A549 (cell line): ENCODE measurements around the gene TP73.

Experiments used
- CEBPB ChIP-seq, 2 experiments: fragments of >200 bp in 1 of 2; sonication (Bioruptor Twin) in 1 of 2; formaldehyde crosslinking in 1 of 2; IDR thresholded peaks; 2 replicates each; pipeline ENCODE4 v1.6.1; 2012 to 2016
- FOSL2 ChIP-seq, 2 experiments: fragments of 450-650 bp in 1 of 2; fragments of >200 bp in 1 of 2; sonication (Bioruptor Twin) in 1 of 2; formaldehyde crosslinking; IDR thresholded peaks; 2 replicates each; pipeline versions ENCODE4 v1.5.0 to v1.6.1; 2016 to 2020; ENCODE audit warnings: mild to moderate bottlenecking in 1 of 2, moderate library complexity in 1 of 2
- HDAC2 ChIP-seq: fragments of 200-600 bp; sonication (generic); IDR thresholded peaks from 2 replicates; pipeline ENCODE4 v1.6.1; 2016
- POLR2A ChIP-seq: IDR thresholded peaks from 2 replicates; pipeline ENCODE4 v1.6.1; 2012; ENCODE audit warnings: mild to moderate bottlenecking, low read length
- RARB ChIP-seq: fragments of 250-450 bp; sonication (Bioruptor Pico); IDR thresholded peaks from 2 replicates; pipeline ENCODE4 v1.8.0; 2021; ENCODE audit warnings: mild to moderate bottlenecking, moderate library complexity
- RCOR1 ChIP-seq: fragments of 150-350 bp; IDR thresholded peaks from 2 replicates; pipeline ENCODE4 v1.6.1; 2014; ENCODE audit warnings: antibody characterized with exemption, low read length, low read depth
- SMC3 ChIP-seq: fragments of >200 bp; sonication (Bioruptor Twin); formaldehyde crosslinking; IDR thresholded peaks from 3 replicates; pipeline ENCODE4 v1.6.1; 2018; ENCODE audit warnings: inconsistent platforms
- TF ChIP-seq, protein P1 (sequence below): fragments of >200 bp; sonication (Bioruptor Twin); formaldehyde crosslinking; IDR thresholded peaks from 3 replicates; pipeline ENCODE4 v1.5.1; 2016
- TF ChIP-seq, protein P2 (sequence below): fragments of 450-650 bp; IDR thresholded peaks from 2 replicates; pipeline ENCODE4 v1.6.1; 2014; ENCODE audit warnings: antibody characterized with exemption

DNA sequence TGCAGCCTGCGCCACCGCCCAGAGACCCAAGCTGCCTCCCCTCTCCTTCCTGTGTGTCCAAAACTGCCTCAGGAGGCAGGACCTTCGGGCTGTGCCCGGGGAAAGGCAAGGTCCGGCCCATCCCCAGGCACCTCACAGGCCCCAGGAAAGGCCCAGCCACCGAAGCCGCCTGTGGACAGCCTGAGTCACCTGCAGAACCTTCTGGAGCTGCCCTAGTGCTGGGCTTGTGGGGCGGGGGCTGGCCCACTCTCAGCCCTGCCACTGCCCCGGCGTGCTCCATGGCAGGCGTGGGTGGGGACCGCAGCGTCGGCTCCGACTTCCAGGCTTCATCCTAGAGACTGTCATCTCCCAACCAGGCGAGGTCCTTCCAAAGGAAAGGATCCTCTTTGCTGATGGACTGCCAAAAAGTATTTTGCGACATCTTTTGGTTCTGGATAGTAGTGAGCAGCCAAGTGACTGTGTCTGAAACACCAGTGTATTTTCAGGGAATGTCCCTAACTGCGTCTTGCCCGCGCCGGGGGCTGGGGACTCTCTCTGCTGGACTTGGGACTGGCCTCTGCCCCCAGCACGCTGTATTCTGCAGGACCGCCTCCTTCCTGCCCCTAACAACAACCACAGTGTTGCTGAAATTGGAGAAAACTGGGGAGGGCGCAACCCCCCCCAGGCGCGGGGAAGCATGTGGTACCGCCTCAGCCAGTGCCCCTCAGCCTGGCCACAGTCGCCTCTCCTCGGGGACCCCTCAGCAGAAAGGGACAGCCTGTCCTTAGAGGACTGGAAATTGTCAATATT is 81.0 kb downstream of the TP73 start:
- TF ChIP-seq RARB (CRISPR knock-in tag) (no peak), RCOR1 (no peak), HDAC2 (no peak), POLR2A (no peak), CEBPB (IDR thresholded peaks at IDR 0.05) (no peak), FOSL2 (IDR thresholded peaks at IDR 0.05) (no peak), FOSL2 (CRISPR knock-in tag; IDR thresholded peaks at IDR 0.05) (no peak), SMC3 (no peak)
- TF ChIP-seq, protein P1, sequence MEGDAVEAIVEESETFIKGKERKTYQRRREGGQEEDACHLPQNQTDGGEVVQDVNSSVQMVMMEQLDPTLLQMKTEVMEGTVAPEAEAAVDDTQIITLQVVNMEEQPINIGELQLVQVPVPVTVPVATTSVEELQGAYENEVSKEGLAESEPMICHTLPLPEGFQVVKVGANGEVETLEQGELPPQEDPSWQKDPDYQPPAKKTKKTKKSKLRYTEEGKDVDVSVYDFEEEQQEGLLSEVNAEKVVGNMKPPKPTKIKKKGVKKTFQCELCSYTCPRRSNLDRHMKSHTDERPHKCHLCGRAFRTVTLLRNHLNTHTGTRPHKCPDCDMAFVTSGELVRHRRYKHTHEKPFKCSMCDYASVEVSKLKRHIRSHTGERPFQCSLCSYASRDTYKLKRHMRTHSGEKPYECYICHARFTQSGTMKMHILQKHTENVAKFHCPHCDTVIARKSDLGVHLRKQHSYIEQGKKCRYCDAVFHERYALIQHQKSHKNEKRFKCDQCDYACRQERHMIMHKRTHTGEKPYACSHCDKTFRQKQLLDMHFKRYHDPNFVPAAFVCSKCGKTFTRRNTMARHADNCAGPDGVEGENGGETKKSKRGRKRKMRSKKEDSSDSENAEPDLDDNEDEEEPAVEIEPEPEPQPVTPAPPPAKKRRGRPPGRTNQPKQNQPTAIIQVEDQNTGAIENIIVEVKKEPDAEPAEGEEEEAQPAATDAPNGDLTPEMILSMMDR = no peak
- TF ChIP-seq, protein P2, sequence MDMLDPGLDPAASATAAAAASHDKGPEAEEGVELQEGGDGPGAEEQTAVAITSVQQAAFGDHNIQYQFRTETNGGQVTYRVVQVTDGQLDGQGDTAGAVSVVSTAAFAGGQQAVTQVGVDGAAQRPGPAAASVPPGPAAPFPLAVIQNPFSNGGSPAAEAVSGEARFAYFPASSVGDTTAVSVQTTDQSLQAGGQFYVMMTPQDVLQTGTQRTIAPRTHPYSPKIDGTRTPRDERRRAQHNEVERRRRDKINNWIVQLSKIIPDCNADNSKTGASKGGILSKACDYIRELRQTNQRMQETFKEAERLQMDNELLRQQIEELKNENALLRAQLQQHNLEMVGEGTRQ = no peak
